ENCODE measurements around the gene RIMBP2. TPM values are rescaled to one million over a fixed set of nuclear protein-coding genes. Genes with fewer than 3 reads are reported as not detected.

RIMBP2 gene
- total RNA-seq, 1 donor from 2014 or later, result not detected

GRCh38 chr12:130621696-130622298 lies 94.3 kb downstream of the RIMBP2 start:
- Mint-ChIP-seq H3K9me3 (no peaks in the 10 kb centered on the region), H3K4me1 (no peaks in the 10 kb centered on the region), H3K36me3 (ENCODE audit: low read depth) (no peaks in the 10 kb centered on the region), H3K27me3 (no peaks in the 10 kb centered on the region), H3K4me3 (no peak overlapping the region), H3K27ac (no peak overlapping the region)
- DNase-seq, result no peak
- intact Hi-C loops (cut with micrococcal nuclease), result no loop called here

- no peak overlapping the region for H3K27ac Mint-ChIP-seq
- no peaks in the 10 kb centered on the region for H3K9me3 Mint-ChIP-seq
- no peak overlapping the region for H3K4me3 Mint-ChIP-seq
- H3K27me3 Mint-ChIP-seq, result no peaks in the 10 kb centered on the region
- no peaks in the 10 kb centered on the region for H3K4me1 Mint-ChIP-seq
- no peaks in the 10 kb centered on the region for H3K36me3 Mint-ChIP-seq (ENCODE audit: low read depth)
- intact Hi-C loops (cut with micrococcal nuclease), result no loop called here
- no peak for DNase-seq
Measured at GRCh38 chr12:130620756-130621155, 95.3 kb downstream of the RIMBP2 start.

- DNase-seq, result no peak
- H3K4me1 Mint-ChIP-seq, result no peaks in the 10 kb centered on the region
- no peaks in the 10 kb centered on the region for H3K9me3 Mint-ChIP-seq
- H3K4me3 Mint-ChIP-seq, result no peak overlapping the region
- no peaks in the 10 kb centered on the region for H3K27me3 Mint-ChIP-seq
- no peak overlapping the region for H3K27ac Mint-ChIP-seq
- intact Hi-C loops (cut with micrococcal nuclease), result no loop called here
- no peaks in the 10 kb centered on the region for H3K36me3 Mint-ChIP-seq (ENCODE audit: low read depth)
Measured at GRCh38 chr12:130620281-130620680, 95.8 kb downstream of the RIMBP2 start.

GRCh38 chr12:130619385-130620001 lies 96.6 kb downstream of the RIMBP2 start:
- Mint-ChIP-seq H3K4me1 (no peaks in the 10 kb centered on the region), H3K27me3 (no peaks in the 10 kb centered on the region), H3K9me3 (no peaks in the 10 kb centered on the region), H3K27ac (no peak overlapping the region), H3K4me3 (no peak overlapping the region), H3K36me3 (ENCODE audit: low read depth) (no peaks in the 10 kb centered on the region)
- no peak for DNase-seq
- intact Hi-C loops (cut with micrococcal nuclease), result no loop called here

- Mint-ChIP-seq H3K9me3 (no peaks in the 10 kb centered on the region), H3K4me1 (no peaks in the 10 kb centered on the region), H3K36me3 (ENCODE audit: low read depth) (no peaks in the 10 kb centered on the region), H3K4me3 (no peak overlapping the region), H3K27ac (no peak overlapping the region), H3K27me3 (no peaks in the 10 kb centered on the region)
- DNase-seq, result no peak
- intact Hi-C loops (cut with micrococcal nuclease), result no loop called here
Measured at GRCh38 chr12:130617219-130617618, 98.9 kb downstream of the RIMBP2 start.

GRCh38 chr12:130615861-130616345 lies 100.2 kb downstream of the RIMBP2 start:
- H3K27me3 Mint-ChIP-seq, result no peaks in the 10 kb centered on the region
- DNase-seq, result no peak
- no peaks in the 10 kb centered on the region for H3K36me3 Mint-ChIP-seq (ENCODE audit: low read depth)
- no peaks in the 10 kb centered on the region for H3K4me1 Mint-ChIP-seq
- intact Hi-C loops (cut with micrococcal nuclease), result no loop called here
- no peaks in the 10 kb centered on the region for H3K9me3 Mint-ChIP-seq
- H3K4me3 Mint-ChIP-seq, result no peak overlapping the region
- no peak overlapping the region for H3K27ac Mint-ChIP-seq

- Mint-ChIP-seq H3K4me1 (no peaks in the 10 kb centered on the region), H3K9me3 (no peaks in the 10 kb centered on the region), H3K4me3 (no peak overlapping the region), H3K27me3 (no peaks in the 10 kb centered on the region), H3K36me3 (ENCODE audit: low read depth) (no peaks in the 10 kb centered on the region), H3K27ac (no peak overlapping the region)
- intact Hi-C loops (cut with micrococcal nuclease), result no loop called here
- no peak for DNase-seq
Measured at GRCh38 chr12:130614530-130614905, 101.6 kb downstream of the RIMBP2 start.

GRCh38 chr12:130613831-130614529 lies 102.1 kb downstream of the RIMBP2 start:
- no peak for DNase-seq
- no peaks in the 10 kb centered on the region for H3K27me3 Mint-ChIP-seq
- H3K9me3 Mint-ChIP-seq, result no peaks in the 10 kb centered on the region
- H3K4me3 Mint-ChIP-seq, result no peak overlapping the region
- H3K4me1 Mint-ChIP-seq, result no peaks in the 10 kb centered on the region
- no peak overlapping the region for H3K27ac Mint-ChIP-seq
- intact Hi-C loops (cut with micrococcal nuclease), result no loop called here
- no peaks in the 10 kb centered on the region for H3K36me3 Mint-ChIP-seq (ENCODE audit: low read depth)

- no peak overlapping the region for H3K4me3 Mint-ChIP-seq
- no peak overlapping the region for H3K27ac Mint-ChIP-seq
- no peaks in the 10 kb centered on the region for H3K9me3 Mint-ChIP-seq
- no peaks in the 10 kb centered on the region for H3K36me3 Mint-ChIP-seq (ENCODE audit: low read depth)
- no peaks in the 10 kb centered on the region for H3K4me1 Mint-ChIP-seq
- intact Hi-C loops (cut with micrococcal nuclease), result no loop called here
- no peaks in the 10 kb centered on the region for H3K27me3 Mint-ChIP-seq
- DNase-seq, result no peak
Measured at GRCh38 chr12:130613131-130613530, 103.0 kb downstream of the RIMBP2 start.

- Mint-ChIP-seq H3K4me3 (no peak overlapping the region), H3K27ac (no peak overlapping the region), H3K4me1 (no peaks in the 10 kb centered on the region), H3K9me3 (no peaks in the 10 kb centered on the region), H3K36me3 (ENCODE audit: low read depth) (no peaks in the 10 kb centered on the region), H3K27me3 (no peaks in the 10 kb centered on the region)
- DNase-seq, result no peak
- intact Hi-C loops (cut with micrococcal nuclease), result no loop called here
Measured at GRCh38 chr12:130611026-130611905, 104.8 kb downstream of the RIMBP2 start.

- Mint-ChIP-seq H3K9me3 (no peaks in the 10 kb centered on the region), H3K27ac (no peak overlapping the region), H3K36me3 (ENCODE audit: low read depth) (no peaks in the 10 kb centered on the region), H3K4me1 (no peaks in the 10 kb centered on the region), H3K27me3 (no peaks in the 10 kb centered on the region), H3K4me3 (no peak overlapping the region)
- intact Hi-C loops (cut with micrococcal nuclease), result no loop called here
- DNase-seq, result no peak
Measured at GRCh38 chr12:130609966-130610365, 106.1 kb downstream of the RIMBP2 start.

- DNase-seq, result no peak
- Mint-ChIP-seq H3K27me3 (no peaks in the 10 kb centered on the region), H3K4me3 (no peak overlapping the region), H3K36me3 (ENCODE audit: low read depth) (no peaks in the 10 kb centered on the region), H3K27ac (no peak overlapping the region), H3K9me3 (no peaks in the 10 kb centered on the region), H3K4me1 (no peaks in the 10 kb centered on the region)
- intact Hi-C loops (cut with micrococcal nuclease), result no loop called here
Measured at GRCh38 chr12:130608831-130609230, 107.3 kb downstream of the RIMBP2 start.

GRCh38 chr12:130608132-130608531 lies 108.0 kb downstream of the RIMBP2 start:
- Mint-ChIP-seq H3K27me3 (no peaks in the 10 kb centered on the region), H3K4me3 (no peak overlapping the region), H3K27ac (no peak overlapping the region), H3K4me1 (no peaks in the 10 kb centered on the region), H3K9me3 (no peaks in the 10 kb centered on the region), H3K36me3 (ENCODE audit: low read depth) (no peaks in the 10 kb centered on the region)
- no peak for DNase-seq
- intact Hi-C loops (cut with micrococcal nuclease), result no loop called here

GRCh38 chr12:130606231-130606630 lies 109.9 kb downstream of the RIMBP2 start:
- H3K27ac Mint-ChIP-seq, result no peak overlapping the region
- intact Hi-C loops (cut with micrococcal nuclease), result no loop called here
- H3K4me3 Mint-ChIP-seq, result no peak overlapping the region
- H3K9me3 Mint-ChIP-seq, result no peaks in the 10 kb centered on the region
- H3K36me3 Mint-ChIP-seq (ENCODE audit: low read depth), result no peaks in the 10 kb centered on the region
- H3K27me3 Mint-ChIP-seq, result no peaks in the 10 kb centered on the region
- no peaks in the 10 kb centered on the region for H3K4me1 Mint-ChIP-seq
- DNase-seq, result no peak
